H1 (cell line): Measurements from ENCODE around the gene CEP104. TPM values are rescaled to one million over a fixed set of nuclear protein-coding genes. Genes with fewer than 3 reads are reported as not detected.

Experiments
- ASH2L ChIP-seq: fragments of 200-600, 300-600 bp; sonication (generic); IDR thresholded peaks from one replicate; pipeline ENCODE4 v1.7.1; 2017; ENCODE audit warnings: low read length
- CHD1 ChIP-seq: IDR thresholded peaks from 2 replicates; pipeline ENCODE4 v1.6.1; 2012; ENCODE audit warnings: low read depth, low read length, improper control_type of control experiment
- E2F6 ChIP-seq: IDR thresholded peaks from 2 replicates; pipeline ENCODE4 v1.6.1; 2012; ENCODE audit warnings: inconsistent platforms
- TAF7 ChIP-seq: optimal IDR thresholded peaks from 2 replicates; pipeline ENCODE3; 2011; ENCODE audit warnings: low read depth, mild to moderate bottlenecking, inconsistent platforms, low read length, moderate library complexity, borderline replicate concordance
- polyA plus RNA-seq, 7 experiments: library from polyadenylated mRNA; depleted of rRNA in 3 of 7; stranded (reverse) in 5 of 7; unstranded in 2 of 7; fragments of >200 nt in 5 of 7; fragments of 200-250 nt in 2 of 7; gene quantifications; 1 replicate in 5 of 7; 2 replicates in 1 of 7; 4 replicates in 1 of 7; pipeline versions ENCODE4 v1.2.1 to v1.2.3, GENCODE V29; 2011 to 2013; ENCODE audit warnings: missing spikeins in 2 of 7, mixed read lengths in 2 of 7
- total RNA-seq: library from RNA; stranded (reverse); fragmentation: NEBNext Ultra II Directional; extraction: Animal tissue kit (Norgen Biotek cat#: 25700); gene quantifications from 2 replicates; pipeline ENCODE4 v1.2.1, GENCODE V29; 2021

CEP104 gene
- total and polyA plus RNA-seq, 2 of the 8 experiments (the other 6 are each of a cell fraction or from before 2014, with no cell fraction given), result 8.0 to 43.9 TPM

DNA sequence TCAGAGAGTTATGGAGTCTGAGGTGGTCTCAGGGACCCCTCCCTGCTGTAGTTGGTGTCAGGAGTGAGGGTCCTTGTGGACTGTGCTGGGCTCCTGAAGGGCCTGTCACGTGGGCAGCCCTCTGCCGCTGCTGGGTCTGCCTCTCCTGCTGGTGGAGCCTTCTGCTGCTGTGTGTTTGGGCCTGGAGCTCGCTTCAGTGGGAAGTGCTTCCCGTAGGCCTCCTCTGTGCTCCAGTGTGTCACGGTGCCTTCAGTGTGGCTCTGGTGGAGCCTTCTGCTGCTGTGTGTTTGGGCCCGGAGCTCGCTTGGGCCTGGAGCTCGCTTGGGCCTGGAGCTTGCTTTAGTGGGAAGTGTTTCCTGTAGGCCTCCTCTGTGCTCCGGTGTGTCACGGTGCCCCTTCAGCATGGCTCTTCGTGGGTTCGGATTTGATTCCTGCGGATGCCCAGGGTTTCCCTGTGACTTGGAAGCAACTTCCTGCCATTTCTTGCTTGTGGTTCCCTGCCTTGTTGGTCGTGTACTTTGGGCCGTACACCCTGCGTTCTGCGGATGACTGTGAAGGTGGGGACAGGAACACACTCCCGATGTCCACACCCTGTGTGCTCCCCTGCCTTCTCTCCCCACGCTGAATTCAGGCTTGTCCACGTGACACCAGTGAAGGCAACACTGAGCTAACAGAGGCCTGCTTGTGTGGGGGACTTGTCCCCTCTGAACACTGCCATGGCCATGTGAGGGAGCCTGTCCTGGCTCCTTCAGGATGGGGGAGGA, 23.6 kb upstream of the CEP104 start (continued):
- TF ChIP-seq E2F6 (no peak), ASH2L (no peak), TAF7 (no peak), CHD1 (no peak)
- TF ChIP-seq, all 59 proteins: peak for 0
